ENCODE measurements around the gene CTIF. TPM values are rescaled to one million over a fixed set of nuclear protein-coding genes. Genes with fewer than 3 reads are reported as not detected.

CTIF gene
- total and polyA plus RNA-seq, 2 donors, result 1.7 to 11.3 TPM

DNA sequence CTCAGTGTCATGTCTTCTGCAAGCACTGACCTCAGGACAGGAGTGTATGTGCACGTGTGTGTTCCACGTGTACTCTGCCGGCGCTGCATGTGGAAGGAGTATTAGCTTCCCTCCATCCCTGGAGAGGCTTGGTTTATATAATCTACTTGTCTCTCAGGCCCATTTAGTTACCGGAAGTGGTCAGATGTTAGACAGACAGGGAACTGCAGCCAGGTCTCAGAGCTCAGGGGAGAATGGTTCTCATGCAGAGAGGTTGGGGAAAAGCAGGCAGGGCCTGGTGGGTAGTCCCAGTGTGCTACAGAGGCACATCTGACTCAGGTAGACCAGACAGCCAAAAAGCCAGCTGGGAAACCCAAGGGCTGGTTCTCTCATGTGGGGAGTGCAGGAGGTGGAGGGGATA, 167.9 kb downstream of the CTIF start:
- no peaks in the 10 kb centered on the region for H3K9me3 ChIP-seq (ENCODE audit: control insufficient read depth in 2 of 2, insufficient read depth in 1 of 2, low read length in 1 of 2)
- H3K4me1 ChIP-seq (ENCODE audit: control insufficient read depth in 2 of 2, insufficient read depth in 2 of 2, low read length in 2 of 2), result no peaks in the 10 kb centered on the region
- H3K27ac ChIP-seq (ENCODE audit: low read depth in 1 of 2, low read length in 1 of 2), result no peak overlapping the region
- no peaks in the 10 kb centered on the region for H3K27me3 ChIP-seq (ENCODE audit: control insufficient read depth in 2 of 2, insufficient read depth in 1 of 2, low read length in 1 of 2)
- no peak overlapping the region for H3K4me3 ChIP-seq (ENCODE audit: low read length in 2 of 2)
- DNase-seq (ENCODE audit: low read depth in 6 of 9, low spot score in 9 of 9), result no peak
- no peaks in the 10 kb centered on the region for H3K36me3 ChIP-seq (ENCODE audit: control insufficient read depth in 2 of 2, insufficient read depth in 2 of 2, low read length in 1 of 2)
- whole genome bisulfite sequencing, result 84% methylated on average over 5 of the region's 5 CpGs

DNA sequence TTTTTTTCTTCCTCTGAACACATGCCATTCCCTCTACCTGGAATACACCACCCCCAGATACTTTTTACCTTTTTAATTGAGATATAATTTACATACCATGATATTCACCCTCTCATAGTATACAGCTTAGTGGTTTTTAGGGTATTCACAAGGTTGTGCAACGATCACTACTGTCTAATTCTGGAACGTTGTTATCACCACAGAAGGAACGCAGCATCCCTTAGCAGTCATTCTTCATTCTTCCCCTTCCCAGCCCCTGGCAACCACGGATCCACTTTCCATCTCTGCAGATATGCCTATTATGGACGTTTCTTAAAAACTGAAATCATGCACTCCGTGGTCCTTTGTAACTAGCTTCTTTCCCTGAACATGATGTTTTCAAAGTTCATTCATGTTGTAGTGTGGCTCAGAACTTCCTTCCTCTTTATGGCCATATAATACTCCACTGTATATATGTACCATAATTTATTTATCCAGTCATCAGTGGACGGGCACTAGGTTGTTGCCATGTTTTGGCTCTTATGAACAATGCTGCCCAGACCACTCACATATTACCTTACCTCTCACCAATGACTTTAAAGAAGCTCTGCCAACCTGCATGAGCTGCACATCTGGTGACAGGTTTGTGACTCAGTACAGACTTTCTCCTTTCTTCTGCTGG, 168.9 kb downstream of the CTIF start:
- WGBS, result 97% methylated on average over 7 of the region's 7 CpGs
- H3K9me3 ChIP-seq (ENCODE audit: control insufficient read depth in 2 of 2, insufficient read depth in 1 of 2, low read length in 1 of 2), result no peaks in the 10 kb centered on the region

DNA sequence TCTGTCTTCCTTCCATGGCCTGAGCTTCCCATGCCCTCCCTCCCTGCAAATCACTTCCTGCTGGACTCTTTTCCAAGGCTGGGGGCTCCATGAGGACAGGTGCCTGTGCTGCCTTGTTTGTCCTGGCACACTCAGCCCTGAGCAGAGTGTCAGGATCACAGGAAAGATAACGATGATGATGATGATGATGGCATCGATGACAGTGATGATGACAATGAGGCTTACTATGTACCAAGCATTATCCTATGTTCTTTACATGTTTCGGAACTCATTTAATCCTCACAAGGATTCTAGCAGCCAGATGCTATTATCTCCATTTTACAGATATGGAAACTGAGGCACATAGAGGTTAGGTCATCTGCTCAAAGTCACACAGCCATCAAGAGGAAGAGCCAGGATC, 170.0 kb downstream of the CTIF start:
- no peak overlapping the region for H3K27ac ChIP-seq (ENCODE audit: low read depth in 1 of 2, low read length in 1 of 2)

More for the DNA sequence above, 168.9 kb downstream of the CTIF start:
- no peak overlapping the region for H3K4me3 ChIP-seq (ENCODE audit: low read length in 2 of 2)
- no peak overlapping the region for H3K27ac ChIP-seq (ENCODE audit: low read depth in 1 of 2, low read length in 1 of 2)
- no peak for DNase-seq (ENCODE audit: low read depth in 6 of 9, low spot score in 9 of 9)
- H3K27me3 ChIP-seq (ENCODE audit: control insufficient read depth in 2 of 2, insufficient read depth in 1 of 2, low read length in 1 of 2), result no peaks in the 10 kb centered on the region
- no peaks in the 10 kb centered on the region for H3K4me1 ChIP-seq (ENCODE audit: control insufficient read depth in 2 of 2, insufficient read depth in 2 of 2, low read length in 2 of 2)
- no peaks in the 10 kb centered on the region for H3K36me3 ChIP-seq (ENCODE audit: control insufficient read depth in 2 of 2, insufficient read depth in 2 of 2, low read length in 1 of 2)

DNA sequence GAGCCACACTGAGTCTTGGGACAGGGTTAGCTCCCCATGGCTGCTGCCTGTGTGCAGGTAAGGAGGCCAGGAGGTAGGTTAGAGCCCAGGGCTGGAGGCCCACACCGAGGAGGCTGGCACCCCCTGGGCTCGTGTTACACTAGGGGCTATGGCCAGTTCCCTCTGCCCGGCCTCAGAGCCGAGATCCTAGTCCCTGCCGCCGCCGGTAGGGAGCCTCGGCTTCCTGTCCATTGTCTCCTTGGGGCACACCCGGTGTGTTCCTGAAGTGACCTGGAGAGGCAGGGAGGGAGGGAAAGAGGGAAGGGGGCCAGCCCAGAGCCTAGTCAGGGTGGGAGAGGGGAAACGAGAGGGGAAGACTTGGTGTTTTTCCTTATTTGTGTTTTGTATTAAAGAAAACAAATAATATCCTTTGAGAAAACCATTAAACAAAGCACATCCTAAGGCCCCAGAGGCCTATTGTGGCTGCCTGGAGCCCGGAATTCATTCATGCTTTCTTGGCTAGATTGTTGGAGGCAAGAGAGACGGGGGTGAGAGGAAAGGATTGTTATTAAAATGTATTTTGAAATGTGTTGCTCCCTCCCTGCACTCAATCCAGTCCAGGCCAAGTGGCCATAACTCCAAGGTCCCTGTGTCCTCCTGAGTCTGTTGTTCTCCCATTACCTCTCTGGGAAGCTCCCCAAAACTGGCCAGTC, 170.7 kb downstream of the CTIF start:
- no peak overlapping the region for H3K4me3 ChIP-seq (ENCODE audit: low read length in 2 of 2)
- H3K9me3 ChIP-seq (ENCODE audit: control insufficient read depth in 2 of 2, insufficient read depth in 1 of 2, low read length in 1 of 2), result no peaks in the 10 kb centered on the region
- WGBS, result 94% methylated on average over 12 of the region's 12 CpGs
- H3K36me3 ChIP-seq (ENCODE audit: control insufficient read depth in 2 of 2, insufficient read depth in 2 of 2, low read length in 1 of 2), result no peaks in the 10 kb centered on the region
- no peaks in the 10 kb centered on the region for H3K4me1 ChIP-seq (ENCODE audit: control insufficient read depth in 2 of 2, insufficient read depth in 2 of 2, low read length in 2 of 2)
- DNase-seq (ENCODE audit: low read depth in 6 of 9, low spot score in 9 of 9), result no peak
- no peak overlapping the region for H3K27ac ChIP-seq (ENCODE audit: low read depth in 1 of 2, low read length in 1 of 2)
- no peaks in the 10 kb centered on the region for H3K27me3 ChIP-seq (ENCODE audit: control insufficient read depth in 2 of 2, insufficient read depth in 1 of 2, low read length in 1 of 2)

More for the DNA sequence above, 170.0 kb downstream of the CTIF start:
- Histone ChIP-seq H3K9me3 (ENCODE audit: control insufficient read depth in 2 of 2, insufficient read depth in 1 of 2, low read length in 1 of 2) (no peaks in the 10 kb centered on the region), H3K4me1 (ENCODE audit: control insufficient read depth in 2 of 2, insufficient read depth in 2 of 2, low read length in 2 of 2) (no peaks in the 10 kb centered on the region), H3K27me3 (ENCODE audit: control insufficient read depth in 2 of 2, insufficient read depth in 1 of 2, low read length in 1 of 2) (no peaks in the 10 kb centered on the region), H3K36me3 (ENCODE audit: control insufficient read depth in 2 of 2, insufficient read depth in 2 of 2, low read length in 1 of 2) (no peaks in the 10 kb centered on the region), H3K4me3 (ENCODE audit: low read length in 2 of 2) (no peak overlapping the region)
- no peak for DNase-seq (ENCODE audit: low read depth in 6 of 9, low spot score in 9 of 9)
- 85% methylated on average over 3 of the region's 3 CpGs for WGBS

DNA sequence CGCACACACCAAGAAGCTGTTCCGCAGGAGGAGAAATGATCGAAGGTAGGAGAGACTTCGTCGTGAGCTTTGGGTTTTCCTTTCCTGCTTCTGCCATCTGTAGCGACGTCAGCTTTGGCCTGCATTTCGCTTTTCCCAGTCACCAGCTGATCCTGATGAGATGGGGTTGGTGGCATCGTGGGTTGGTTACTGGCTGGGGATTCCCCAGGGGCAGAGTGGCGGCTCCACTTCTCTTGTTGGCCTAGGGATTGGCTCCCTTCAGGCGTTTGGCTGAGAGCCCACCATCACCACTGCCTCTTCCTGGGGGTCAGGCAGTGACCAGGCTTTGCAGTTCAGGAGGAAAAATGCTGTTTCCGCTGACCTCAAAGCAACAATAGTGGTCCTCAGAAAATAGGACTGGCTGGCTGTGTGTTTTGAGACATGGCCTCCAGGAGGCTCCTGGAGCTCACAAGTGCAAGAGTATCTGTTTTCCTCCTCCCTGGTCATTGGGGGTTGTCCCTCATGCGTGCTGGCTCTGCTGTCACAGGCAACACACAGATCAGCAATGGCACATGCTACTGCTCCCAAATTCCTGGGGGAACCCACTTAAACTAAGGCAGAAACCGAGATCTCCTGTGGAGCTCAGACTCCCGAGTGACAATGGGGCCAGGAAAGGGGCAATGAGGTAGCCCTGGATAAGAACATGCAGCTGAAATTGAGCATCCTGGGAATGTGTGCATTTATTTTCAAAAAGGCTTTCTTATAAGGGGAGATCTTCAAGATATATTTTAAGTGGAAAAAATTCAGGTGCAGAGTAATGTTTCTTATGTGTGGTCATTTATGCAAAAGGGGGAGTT, 173.0 kb downstream of the CTIF start:
- Histone ChIP-seq H3K9me3 (ENCODE audit: control insufficient read depth in 2 of 2, insufficient read depth in 1 of 2, low read length in 1 of 2) (no peaks in the 10 kb centered on the region), H3K27me3 (ENCODE audit: control insufficient read depth in 2 of 2, insufficient read depth in 1 of 2, low read length in 1 of 2) (no peaks in the 10 kb centered on the region), H3K4me3 (ENCODE audit: low read length in 2 of 2) (no peak overlapping the region), H3K36me3 (ENCODE audit: control insufficient read depth in 2 of 2, insufficient read depth in 2 of 2, low read length in 1 of 2) (no peaks in the 10 kb centered on the region), H3K4me1 (ENCODE audit: control insufficient read depth in 2 of 2, insufficient read depth in 2 of 2, low read length in 2 of 2) (peaks cover 0 to 2% of the 10 kb centered on the region in 2 donors), H3K27ac (ENCODE audit: low read depth in 1 of 2, low read length in 1 of 2) (no peak overlapping the region)
- peak in 1 of 9 donors; percentile 18 for DNase-seq (ENCODE audit: low read depth in 6 of 9, low spot score in 9 of 9)
- 86% methylated on average over 15 of the region's 15 CpGs for WGBS

DNA sequence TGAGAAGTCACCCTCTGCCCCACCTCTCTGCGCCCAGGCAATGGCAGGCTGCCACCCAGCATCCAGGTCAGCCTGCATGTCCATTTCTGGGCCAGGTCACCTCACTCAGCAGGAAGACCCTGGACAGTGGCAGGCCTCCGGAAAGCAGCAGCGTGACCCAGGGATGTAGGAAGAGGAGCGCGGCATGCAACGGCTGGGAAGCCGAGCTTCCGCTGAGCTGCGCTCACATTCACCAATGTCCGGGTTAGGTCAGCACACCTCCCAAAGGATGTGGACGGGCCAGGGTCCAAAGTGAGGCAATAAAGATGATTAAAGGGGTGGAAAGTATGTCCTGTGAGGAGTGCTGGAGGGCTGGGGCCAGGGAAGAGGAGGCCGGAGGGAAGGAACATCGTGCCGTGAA, 174.5 kb downstream of the CTIF start:
- H3K27me3 ChIP-seq (ENCODE audit: control insufficient read depth in 2 of 2, insufficient read depth in 1 of 2, low read length in 1 of 2), result no peaks in the 10 kb centered on the region
- H3K27ac ChIP-seq (ENCODE audit: low read depth in 1 of 2, low read length in 1 of 2), result no peak overlapping the region
- H3K4me3 ChIP-seq (ENCODE audit: low read length in 2 of 2), result no peak overlapping the region
- DNase-seq (ENCODE audit: low read depth in 6 of 9, low spot score in 9 of 9), result no peak
- H3K36me3 ChIP-seq (ENCODE audit: control insufficient read depth in 2 of 2, insufficient read depth in 2 of 2, low read length in 1 of 2), result no peaks in the 10 kb centered on the region
- peaks cover 0 to 2% of the 10 kb centered on the region in 2 donors for H3K4me1 ChIP-seq (ENCODE audit: control insufficient read depth in 2 of 2, insufficient read depth in 2 of 2, low read length in 2 of 2)
- H3K9me3 ChIP-seq (ENCODE audit: control insufficient read depth in 2 of 2, insufficient read depth in 1 of 2, low read length in 1 of 2), result no peaks in the 10 kb centered on the region
- WGBS, result 95% methylated on average over 14 of the region's 14 CpGs

DNA sequence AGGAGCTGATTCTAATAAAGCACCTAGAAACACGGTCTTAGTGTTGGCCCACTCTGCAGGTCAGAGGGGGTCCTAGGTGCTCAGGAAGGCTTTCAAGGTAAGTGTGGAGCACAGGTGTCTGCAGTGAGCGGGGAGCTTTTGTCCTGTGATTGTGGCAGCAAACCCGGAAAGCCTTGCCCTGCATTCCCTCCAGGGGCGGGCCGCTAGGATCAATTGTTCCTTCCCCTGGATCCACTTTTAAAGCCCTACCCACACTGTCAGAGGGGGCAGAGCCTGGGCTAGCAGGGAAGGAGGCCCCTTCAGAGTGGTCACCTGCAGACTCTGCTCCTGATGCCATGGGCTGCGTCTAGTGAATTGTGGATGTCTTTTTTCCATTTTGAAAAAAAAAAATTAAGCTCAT, 176.0 kb downstream of the CTIF start:
- peaks cover 0 to 2% of the 10 kb centered on the region in 2 donors for H3K4me1 ChIP-seq (ENCODE audit: control insufficient read depth in 2 of 2, insufficient read depth in 2 of 2, low read length in 2 of 2)

DNA sequence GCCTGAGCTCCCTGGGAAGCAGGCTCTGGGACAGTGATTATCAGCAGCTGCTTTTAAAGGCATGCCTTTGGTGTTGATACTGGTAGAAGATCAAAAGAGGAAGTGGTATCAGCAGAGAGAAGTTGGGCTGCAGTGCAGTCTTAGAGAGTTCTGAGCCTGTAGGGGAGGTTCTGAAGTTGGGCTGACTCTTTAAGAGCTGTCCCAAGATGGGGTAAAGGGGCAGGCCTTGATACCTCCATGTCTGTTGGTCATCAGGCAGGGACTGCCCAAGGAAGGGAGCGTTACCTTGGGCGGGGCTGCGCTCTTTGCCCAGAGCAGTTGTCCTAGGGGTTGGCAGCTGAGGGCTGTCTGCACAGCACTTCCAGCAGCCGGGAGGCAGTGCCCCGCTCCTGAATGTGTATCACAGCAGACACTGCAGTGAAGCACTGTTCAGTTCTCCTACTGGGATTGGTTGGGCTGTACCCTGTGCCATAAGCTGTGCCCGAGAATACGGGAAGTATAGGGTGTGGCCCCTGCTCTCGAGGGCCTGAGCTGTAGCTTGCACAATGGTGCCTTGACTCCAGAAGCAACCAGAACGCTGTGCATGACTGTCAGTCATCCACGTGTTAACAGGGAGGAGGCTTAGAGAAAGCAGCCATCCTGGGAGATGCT, 177.0 kb downstream of the CTIF start:
- peak in 1 of 9 donors; percentile 6 for DNase-seq (ENCODE audit: low read depth in 6 of 9, low spot score in 9 of 9)
- peaks cover 0 to 2% of the 10 kb centered on the region in 2 donors for H3K4me1 ChIP-seq (ENCODE audit: control insufficient read depth in 2 of 2, insufficient read depth in 2 of 2, low read length in 2 of 2)

More for the DNA sequence above, 176.0 kb downstream of the CTIF start:
- no peak overlapping the region for H3K4me3 ChIP-seq (ENCODE audit: low read length in 2 of 2)
- no peak overlapping the region for H3K27ac ChIP-seq (ENCODE audit: low read depth in 1 of 2, low read length in 1 of 2)
- H3K36me3 ChIP-seq (ENCODE audit: control insufficient read depth in 2 of 2, insufficient read depth in 2 of 2, low read length in 1 of 2), result no peaks in the 10 kb centered on the region
- H3K9me3 ChIP-seq (ENCODE audit: control insufficient read depth in 2 of 2, insufficient read depth in 1 of 2, low read length in 1 of 2), result no peaks in the 10 kb centered on the region
- no peak for DNase-seq (ENCODE audit: low read depth in 6 of 9, low spot score in 9 of 9)
- 98% methylated on average over 6 of the region's 6 CpGs for WGBS
- no peaks in the 10 kb centered on the region for H3K27me3 ChIP-seq (ENCODE audit: control insufficient read depth in 2 of 2, insufficient read depth in 1 of 2, low read length in 1 of 2)

More for the DNA sequence above, 177.0 kb downstream of the CTIF start:
- Histone ChIP-seq H3K4me3 (ENCODE audit: low read length in 2 of 2) (no peak overlapping the region), H3K9me3 (ENCODE audit: control insufficient read depth in 2 of 2, insufficient read depth in 1 of 2, low read length in 1 of 2) (no peaks in the 10 kb centered on the region), H3K27ac (ENCODE audit: low read depth in 1 of 2, low read length in 1 of 2) (no peak overlapping the region), H3K36me3 (ENCODE audit: control insufficient read depth in 2 of 2, insufficient read depth in 2 of 2, low read length in 1 of 2) (no peaks in the 10 kb centered on the region), H3K27me3 (ENCODE audit: control insufficient read depth in 2 of 2, insufficient read depth in 1 of 2, low read length in 1 of 2) (no peaks in the 10 kb centered on the region)
- WGBS, result 88% methylated on average over 10 of the region's 10 CpGs

Data from thymus (tissue), 11 donors.